Measurements from ENCODE around the gene RSAD2. TPM values are rescaled to one million over a fixed set of nuclear protein-coding genes. Genes with fewer than 3 reads are reported as not detected.

The RSAD2 gene
- total and polyA plus RNA-seq, 9 of the 15 experiments (the other 6 are each of a cell fraction or from before 2014, with no cell fraction given) = 0.15 to 1.4 (median 0.28) TPM

GRCh38 chr2:6917071-6917760 lies 39.6 kb downstream of the RSAD2 start, which contains the start of gene RNF144A (continued):
- TF ChIP-seq ZNF609 (CRISPR knock-in tag; IDR thresholded peaks at IDR 0.05; ENCODE audit: borderline replicate concordance) (no peak), JUNB (CRISPR knock-in tag; conservative IDR thresholded peaks at IDR 0.05) (no peak), KAT7 (CRISPR knock-in tag; IDR thresholded peaks at IDR 0.05; ENCODE audit: borderline replicate concordance) (0 out of 2 replicates have a peak, but pooled peaks have one; percentile 36), ILK (tag; IDR thresholded peaks at IDR 0.05; ENCODE audit: borderline replicate concordance, low read depth) (no peak), TRIM28 (IDR thresholded peaks at IDR 0.05) (no peak), ZNF830 (CRISPR knock-in tag; IDR thresholded peaks at IDR 0.05) (0 out of 2 replicates have a peak, but pooled peaks have one; percentile 35), ZNF407 (IDR thresholded peaks at IDR 0.05; ENCODE audit: low read depth) (no peak), BCLAF1 (IDR thresholded peaks at IDR 0.05; ENCODE audit: borderline replicate concordance in 1 of 2, control insufficient read depth in 1 of 2, low read depth in 2 of 2, low read length in 1 of 2) (no peak), ZBTB17 (CRISPR knock-in tag; IDR thresholded peaks at IDR 0.05) (0 out of 2 replicates have a peak, but pooled peaks have one; percentile 53), CBFA2T3 (IDR thresholded peaks at IDR 0.05) (no peak), CEBPB (tag; IDR thresholded peaks at IDR 0.05) (no peak)
